Mononuclear cell (primary cell): ENCODE data around the gene ODF4. TPM values are rescaled to one million over a fixed set of nuclear protein-coding genes. Genes with fewer than 3 reads are reported as not detected.
"Not testable (repeated sequence)": the region's sequence is repeated elsewhere in the genome, so short reads cannot be mapped to it uniquely, and the experiment has no call there.

Experiments
- H3K27me3 ChIP-seq: 2 replicates; pipeline ENCODE4 v1.6.0; 2011; ENCODE audit warnings: low read length, control low read depth; ENCODE audit not compliant: insufficient read depth
- H3K4me1 ChIP-seq: 2 replicates; pipeline ENCODE4 v1.5.1; 2011; ENCODE audit warnings: mild to moderate bottlenecking, low read length, control low read depth; ENCODE audit not compliant: insufficient read depth
- H3K4me3 ChIP-seq: 2 replicates; pipeline ENCODE4 v1.5.1; 2011; ENCODE audit warnings: mild to moderate bottlenecking, low read length, moderate library complexity
- H3K9me3 ChIP-seq: 2 replicates; pipeline ENCODE4 v1.5.1; 2011; ENCODE audit warnings: low read depth, mild to moderate bottlenecking, control low read depth, low read length
- total RNA-seq: library from RNA; depleted of rRNA; stranded (reverse); fragments of >200 nt; gene quantifications from one replicate; pipeline ENCODE4 v1.2.3, GENCODE V29; 2012

The ODF4 gene
- total RNA-seq, 1 donor: not detected

- no peaks in the 10 kb centered on the region for H3K9me3 ChIP-seq
- no peaks in the 10 kb centered on the region for H3K27me3 ChIP-seq
- peaks cover 15% of the 10 kb centered on the region for H3K4me1 ChIP-seq
- H3K4me3 ChIP-seq: no peak overlapping the region
Measured at GRCh38 chr17:8391711-8392110, 52.1 kb downstream of the ODF4 start.

DNA sequence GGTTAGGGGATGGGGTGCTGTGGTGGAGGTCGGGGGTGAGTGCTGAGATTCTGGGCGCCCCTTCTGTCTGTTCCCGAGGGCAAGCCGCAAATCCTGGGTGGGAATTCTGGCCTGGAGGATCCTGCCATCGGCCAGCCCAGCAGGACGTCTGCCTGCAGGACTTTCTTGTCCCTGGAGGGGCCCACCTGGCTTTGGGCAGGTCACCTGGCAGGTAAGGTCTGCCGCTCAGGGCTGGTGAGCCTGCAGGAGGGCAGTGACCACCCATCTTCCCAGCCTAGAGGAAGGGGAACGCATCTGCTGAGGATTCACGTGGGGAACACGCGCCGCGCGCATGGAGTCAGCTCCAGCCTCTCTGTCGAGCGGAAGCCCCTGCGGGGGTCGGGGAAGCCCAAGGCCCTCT lies 52.6 kb downstream of the ODF4 start:
- Histone ChIP-seq H3K4me3 (no peak overlapping the region), H3K27me3 (no peaks in the 10 kb centered on the region), H3K9me3 (no peaks in the 10 kb centered on the region), H3K4me1 (peaks cover 15% of the 10 kb centered on the region)

GRCh38 chr17:8392674-8393469 lies 53.2 kb downstream of the ODF4 start:
- H3K4me3 ChIP-seq: no peak overlapping the region
- H3K4me1 ChIP-seq: peaks cover 15% of the 10 kb centered on the region
- no peaks in the 10 kb centered on the region for H3K9me3 ChIP-seq

GRCh38 chr17:8393470-8394231 lies 54.0 kb downstream of the ODF4 start:
- H3K9me3 ChIP-seq: no peaks in the 10 kb centered on the region
- H3K27me3 ChIP-seq: peaks cover 4% of the 10 kb centered on the region
- peaks cover 15% of the 10 kb centered on the region for H3K4me1 ChIP-seq
- H3K4me3 ChIP-seq: no peak overlapping the region

More at GRCh38 chr17:8392674-8393469, 53.2 kb downstream of the ODF4 start:
- no peaks in the 10 kb centered on the region for H3K27me3 ChIP-seq

- H3K27me3 ChIP-seq, H3K4me3 ChIP-seq, H3K9me3 ChIP-seq: not testable (repeated sequence)
- H3K4me1 ChIP-seq: peaks cover 15% of the 10 kb centered on the region
Measured at GRCh38 chr17:8394497-8394896, 54.9 kb downstream of the ODF4 start.

Other genes with a start within 250 kb of the ODF4 start
- gene ALOXE3, start 221.3 kb upstream of the ODF4 start, total RNA-seq: 0.10 TPM
- gene HES7, start 215.7 kb upstream of the ODF4 start, total RNA-seq: not detected
- 250 TPM for gene PER1, start 187.4 kb upstream of the ODF4 start, total RNA-seq
- gene VAMP2, start 176.9 kb upstream of the ODF4 start, total RNA-seq: 40.3 TPM
- gene TMEM107, start 163.5 kb upstream of the ODF4 start, total RNA-seq: 221 TPM
- 9.2 TPM for gene BORCS6, start 149.7 kb upstream of the ODF4 start, total RNA-seq
- 1.5 TPM for gene AURKB, start 129.3 kb upstream of the ODF4 start, total RNA-seq
- gene CTC1, start 91.8 kb upstream of the ODF4 start, total RNA-seq: 61.2 TPM
- 6.0 TPM for gene PFAS, start 90.6 kb upstream of the ODF4 start, total RNA-seq
- gene RANGRF, start 51.2 kb upstream of the ODF4 start, total RNA-seq: 5.1 TPM
- 0.42 TPM for gene SLC25A35, start 44.4 kb upstream of the ODF4 start, total RNA-seq
- gene ARHGEF15, start 29.6 kb upstream of the ODF4 start, total RNA-seq: not detected
- gene RPL26, start 43.4 kb downstream of the ODF4 start, total RNA-seq: 6,688 TPM
- gene RNF222, start 58.0 kb downstream of the ODF4 start, total RNA-seq: 0.73 TPM
- 156 TPM for gene NDEL1, start 96.0 kb downstream of the ODF4 start, total RNA-seq